ENCODE results near the gene EIF3I. TPM values are rescaled to one million over a fixed set of nuclear protein-coding genes. Genes with fewer than 3 reads are reported as not detected.

EIF3I gene
- polyA plus RNA-seq, 2 of the 4 experiments (the other 2 are of a cell fraction) = 300 to 318 TPM

- Histone ChIP-seq H3K9me3 (no peaks in the 10 kb centered on the region), H3K4me2 (no peak within 1 kb of the TSS), H3K4me1 (peaks cover 12% of the 10 kb centered on the region; the same call in 2 of the 3 replicates), H3K27ac (no peak within 1 kb of the TSS), H3K4me3 (no peak within 1 kb of the TSS)
- no CpG with 5 or more reads among the region's 5 CpGs for WGBS (ENCODE audit: missing lambda C conversion rate)
- peak in 1 of 2 experiments; percentile 7; a peak in 3 of 6 replicates for ATAC-seq
- ChIA-PET CTCF (interaction anchor here (1.0 to 2.1 kb wide), 2 partner anchors 39 to 127 kb away, joined by 3 to 9 read pairs; partner anchors contain the start of gene MARCKSL1), POLR2A (no interaction called here)
- no peak for TF ChIP-seq SREBF2 (IDR thresholded peaks at IDR 0.05)
- TF ChIP-seq HMGXB4 (CRISPR knock-in tag; IDR thresholded peaks at IDR 0.05; ENCODE audit: borderline replicate concordance) = no peak
- no peak for TF ChIP-seq MAZ (IDR thresholded peaks at IDR 0.05; ENCODE audit: borderline replicate concordance, low read depth, low read length)
- no peak for TF ChIP-seq CEBPB (IDR thresholded peaks at IDR 0.05)
- no peak for TF ChIP-seq GATA3 (IDR thresholded peaks at IDR 0.05; ENCODE audit: borderline replicate concordance)
- no peak for TF ChIP-seq HDAC2 (IDR thresholded peaks at IDR 0.05)
- TF ChIP-seq NR3C1 (IDR thresholded peaks at IDR 0.05) = no peak
- TF ChIP-seq HOXA7 (CRISPR knock-in tag; IDR thresholded peaks at IDR 0.05) = no peak
- TF ChIP-seq USF2 (IDR thresholded peaks at IDR 0.05) = no peak
- TF ChIP-seq EHF (CRISPR knock-in tag; IDR thresholded peaks at IDR 0.05) = no peak
- no peak for TF ChIP-seq EP300 (IDR thresholded peaks at IDR 0.05)
- TF ChIP-seq KDM1A (IDR thresholded peaks at IDR 0.05; ENCODE audit: low read depth) = no peak
- no peak for TF ChIP-seq FOXS1 (CRISPR knock-in tag; IDR thresholded peaks at IDR 0.05)
- TF ChIP-seq ESRRA (IDR thresholded peaks at IDR 0.05; ENCODE audit: borderline replicate concordance, low read length) = no peak
- TF ChIP-seq ELK1 (IDR thresholded peaks at IDR 0.05; ENCODE audit: low read depth, low read length) = no peak
- no peak for TF ChIP-seq NPAS2 (CRISPR knock-in tag; IDR thresholded peaks at IDR 0.05; ENCODE audit: borderline replicate concordance)
- no peak for TF ChIP-seq ZSCAN20 (CRISPR knock-in tag; IDR thresholded peaks at IDR 0.05)
- no peak for TF ChIP-seq TFCP2L1 (CRISPR knock-in tag; IDR thresholded peaks at IDR 0.05)
- TF ChIP-seq ZC3H11A (IDR thresholded peaks at IDR 0.05) = no peak
- FAIRE-seq = no peak
- DNase-seq (ENCODE audit: low read depth in 1 of 2, low spot score in 1 of 2) = peak in 1 of 2 experiments; percentile 58
Measured at GRCh38 chr1:32208891-32209328, 13.3 kb upstream of the EIF3I start, which contains the start of gene DCDC2B. Gene DCDC2B, plus strand, starts transcription at chr1:32209089. Its CDS starts 5 bp downstream, at chr1:32209094.

GRCh38 chr1:32215629-32216480 lies 6.4 kb upstream of the EIF3I start:
- 88% methylated on average over 10 of the region's 10 CpGs for WGBS (ENCODE audit: missing lambda C conversion rate)
- TF ChIP-seq RAD21 (conservative IDR thresholded peaks at IDR 0.05 in 1 of 2, IDR thresholded peaks at IDR 0.05 in 1 of 2) (peak; percentile 65 to 75), RCOR1 (IDR thresholded peaks at IDR 0.05; ENCODE audit: low read depth, low read length) (no peak), HES2 (IDR thresholded peaks at IDR 0.05) (no peak), NFE2L2 (conservative IDR thresholded peaks at IDR 0.05; ENCODE audit: low read length) (no peak), CTCF (IDR thresholded peaks at IDR 0.05) (peak; percentile 64), RARB (CRISPR knock-in tag; IDR thresholded peaks at IDR 0.05) (no peak), SMC3 (IDR thresholded peaks at IDR 0.05) (peak; percentile 64), HOXA7 (CRISPR knock-in tag; IDR thresholded peaks at IDR 0.05) (no peak)
- no peak overlapping the region for H3K4me2 ChIP-seq
- no peak overlapping the region for H3K4me3 ChIP-seq
- ATAC-seq (peak; percentile 94 to 96), FAIRE-seq (no peak), DNase-seq (ENCODE audit: low read depth in 1 of 2, low spot score in 1 of 2) (peak; percentile 61 to 62)
- CTCF ChIA-PET = interaction anchor here (0.5 to 10.4 kb wide), 46 partner anchors 10 to 208 kb away, joined by 3 to 96 read pairs (median 4); partner anchors contain the start of genes CCDC28B, FAM167B, HDAC1 and IQCC
- no peak overlapping the region for H3K27ac ChIP-seq
- POLR2A ChIA-PET = interaction anchor here (1.0 to 1.8 kb wide), 4 partner anchors 19 to 120 kb away, joined by 3 to 10 read pairs (median 6); partner anchors contain the start of genes MARCKSL1 and TXLNA
- no peaks in the 10 kb centered on the region for H3K9me3 ChIP-seq
- H3K4me1 ChIP-seq = peaks cover 3% of the 10 kb centered on the region; the same call in 2 of the 3 replicates

Measured in A549 (cell line).